ENCODE results near the gene PSMD2.

DNA sequence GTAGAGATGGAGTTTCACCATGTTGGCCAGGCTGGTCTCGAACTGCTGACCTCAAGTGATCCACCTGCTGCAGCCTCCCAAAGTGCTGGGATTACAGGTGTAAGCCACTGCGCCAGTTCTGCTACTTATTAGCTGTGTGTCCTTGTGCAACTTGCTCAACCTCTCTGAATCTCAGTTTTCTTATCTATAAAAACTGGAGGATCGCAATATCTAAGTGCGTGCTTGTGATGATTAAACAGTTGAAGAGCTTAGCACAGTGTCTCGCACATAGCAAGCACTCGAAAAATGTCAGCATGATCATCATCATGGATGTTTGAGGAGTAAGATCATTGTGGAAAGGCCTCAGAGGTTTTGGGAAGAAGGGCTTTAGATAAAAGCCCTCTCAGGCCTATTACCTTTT, 51.6 kb downstream of the PSMD2 start:
- TF ChIP-seq, protein P1, sequence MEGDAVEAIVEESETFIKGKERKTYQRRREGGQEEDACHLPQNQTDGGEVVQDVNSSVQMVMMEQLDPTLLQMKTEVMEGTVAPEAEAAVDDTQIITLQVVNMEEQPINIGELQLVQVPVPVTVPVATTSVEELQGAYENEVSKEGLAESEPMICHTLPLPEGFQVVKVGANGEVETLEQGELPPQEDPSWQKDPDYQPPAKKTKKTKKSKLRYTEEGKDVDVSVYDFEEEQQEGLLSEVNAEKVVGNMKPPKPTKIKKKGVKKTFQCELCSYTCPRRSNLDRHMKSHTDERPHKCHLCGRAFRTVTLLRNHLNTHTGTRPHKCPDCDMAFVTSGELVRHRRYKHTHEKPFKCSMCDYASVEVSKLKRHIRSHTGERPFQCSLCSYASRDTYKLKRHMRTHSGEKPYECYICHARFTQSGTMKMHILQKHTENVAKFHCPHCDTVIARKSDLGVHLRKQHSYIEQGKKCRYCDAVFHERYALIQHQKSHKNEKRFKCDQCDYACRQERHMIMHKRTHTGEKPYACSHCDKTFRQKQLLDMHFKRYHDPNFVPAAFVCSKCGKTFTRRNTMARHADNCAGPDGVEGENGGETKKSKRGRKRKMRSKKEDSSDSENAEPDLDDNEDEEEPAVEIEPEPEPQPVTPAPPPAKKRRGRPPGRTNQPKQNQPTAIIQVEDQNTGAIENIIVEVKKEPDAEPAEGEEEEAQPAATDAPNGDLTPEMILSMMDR (IDR thresholded peaks at IDR 0.05): no peak
- TF ChIP-seq POLR2A (IDR thresholded peaks at IDR 0.05): no peak
